ENCODE data around the gene CDADC1.

Gene CDADC1

DNA sequence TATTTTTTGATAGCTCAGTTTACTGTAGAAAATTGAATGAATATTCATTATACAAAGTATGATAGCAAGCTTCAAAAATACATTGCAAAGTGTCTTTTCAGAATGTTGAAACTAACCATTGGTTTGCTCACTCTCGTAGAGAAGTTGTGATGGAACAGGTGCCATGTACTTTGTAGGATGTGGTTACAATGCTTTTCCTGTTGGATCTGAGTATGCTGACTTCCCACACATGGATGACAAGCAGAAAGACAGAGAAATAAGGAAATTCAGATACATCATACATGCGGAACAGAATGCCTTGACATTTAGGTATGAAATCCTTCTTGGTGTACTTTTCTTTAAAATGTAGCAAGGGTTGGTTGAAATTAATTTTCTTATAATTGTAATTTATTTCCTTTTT lies 30.5 kb downstream of the CDADC1 start:
- DNase-seq (ENCODE audit: low read depth in 1 of 2, low spot score in 1 of 2): no peak
- no peak overlapping the region for H3K27ac ChIP-seq (replicated peaks)
- H3K4me3 ChIP-seq (replicated peaks; ENCODE audit: insufficient read depth, low read length): no peak overlapping the region
- TF ChIP-seq, protein P1, sequence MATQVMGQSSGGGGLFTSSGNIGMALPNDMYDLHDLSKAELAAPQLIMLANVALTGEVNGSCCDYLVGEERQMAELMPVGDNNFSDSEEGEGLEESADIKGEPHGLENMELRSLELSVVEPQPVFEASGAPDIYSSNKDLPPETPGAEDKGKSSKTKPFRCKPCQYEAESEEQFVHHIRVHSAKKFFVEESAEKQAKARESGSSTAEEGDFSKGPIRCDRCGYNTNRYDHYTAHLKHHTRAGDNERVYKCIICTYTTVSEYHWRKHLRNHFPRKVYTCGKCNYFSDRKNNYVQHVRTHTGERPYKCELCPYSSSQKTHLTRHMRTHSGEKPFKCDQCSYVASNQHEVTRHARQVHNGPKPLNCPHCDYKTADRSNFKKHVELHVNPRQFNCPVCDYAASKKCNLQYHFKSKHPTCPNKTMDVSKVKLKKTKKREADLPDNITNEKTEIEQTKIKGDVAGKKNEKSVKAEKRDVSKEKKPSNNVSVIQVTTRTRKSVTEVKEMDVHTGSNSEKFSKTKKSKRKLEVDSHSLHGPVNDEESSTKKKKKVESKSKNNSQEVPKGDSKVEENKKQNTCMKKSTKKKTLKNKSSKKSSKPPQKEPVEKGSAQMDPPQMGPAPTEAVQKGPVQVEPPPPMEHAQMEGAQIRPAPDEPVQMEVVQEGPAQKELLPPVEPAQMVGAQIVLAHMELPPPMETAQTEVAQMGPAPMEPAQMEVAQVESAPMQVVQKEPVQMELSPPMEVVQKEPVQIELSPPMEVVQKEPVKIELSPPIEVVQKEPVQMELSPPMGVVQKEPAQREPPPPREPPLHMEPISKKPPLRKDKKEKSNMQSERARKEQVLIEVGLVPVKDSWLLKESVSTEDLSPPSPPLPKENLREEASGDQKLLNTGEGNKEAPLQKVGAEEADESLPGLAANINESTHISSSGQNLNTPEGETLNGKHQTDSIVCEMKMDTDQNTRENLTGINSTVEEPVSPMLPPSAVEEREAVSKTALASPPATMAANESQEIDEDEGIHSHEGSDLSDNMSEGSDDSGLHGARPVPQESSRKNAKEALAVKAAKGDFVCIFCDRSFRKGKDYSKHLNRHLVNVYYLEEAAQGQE (IDR thresholded peaks at IDR 0.05; ENCODE audit: insufficient replicate concordance, low read depth): no peak
- TF ChIP-seq GABPA (IDR thresholded peaks at IDR 0.05; ENCODE audit: low read depth) (no peak), POLR2AphosphoS5 (IDR thresholded peaks at IDR 0.05; ENCODE audit: low read depth) (no peak), SPI1 (IDR thresholded peaks at IDR 0.05; ENCODE audit: borderline replicate concordance, low read depth) (no peak)
- TF ChIP-seq, protein P2, sequence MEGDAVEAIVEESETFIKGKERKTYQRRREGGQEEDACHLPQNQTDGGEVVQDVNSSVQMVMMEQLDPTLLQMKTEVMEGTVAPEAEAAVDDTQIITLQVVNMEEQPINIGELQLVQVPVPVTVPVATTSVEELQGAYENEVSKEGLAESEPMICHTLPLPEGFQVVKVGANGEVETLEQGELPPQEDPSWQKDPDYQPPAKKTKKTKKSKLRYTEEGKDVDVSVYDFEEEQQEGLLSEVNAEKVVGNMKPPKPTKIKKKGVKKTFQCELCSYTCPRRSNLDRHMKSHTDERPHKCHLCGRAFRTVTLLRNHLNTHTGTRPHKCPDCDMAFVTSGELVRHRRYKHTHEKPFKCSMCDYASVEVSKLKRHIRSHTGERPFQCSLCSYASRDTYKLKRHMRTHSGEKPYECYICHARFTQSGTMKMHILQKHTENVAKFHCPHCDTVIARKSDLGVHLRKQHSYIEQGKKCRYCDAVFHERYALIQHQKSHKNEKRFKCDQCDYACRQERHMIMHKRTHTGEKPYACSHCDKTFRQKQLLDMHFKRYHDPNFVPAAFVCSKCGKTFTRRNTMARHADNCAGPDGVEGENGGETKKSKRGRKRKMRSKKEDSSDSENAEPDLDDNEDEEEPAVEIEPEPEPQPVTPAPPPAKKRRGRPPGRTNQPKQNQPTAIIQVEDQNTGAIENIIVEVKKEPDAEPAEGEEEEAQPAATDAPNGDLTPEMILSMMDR (IDR thresholded peaks at IDR 0.05; ENCODE audit: insufficient read depth, low read length): no peak
- H3K27me3 ChIP-seq (ENCODE audit: insufficient read depth, poor library complexity, severe bottlenecking): no peaks in the 10 kb centered on the region

DNA sequence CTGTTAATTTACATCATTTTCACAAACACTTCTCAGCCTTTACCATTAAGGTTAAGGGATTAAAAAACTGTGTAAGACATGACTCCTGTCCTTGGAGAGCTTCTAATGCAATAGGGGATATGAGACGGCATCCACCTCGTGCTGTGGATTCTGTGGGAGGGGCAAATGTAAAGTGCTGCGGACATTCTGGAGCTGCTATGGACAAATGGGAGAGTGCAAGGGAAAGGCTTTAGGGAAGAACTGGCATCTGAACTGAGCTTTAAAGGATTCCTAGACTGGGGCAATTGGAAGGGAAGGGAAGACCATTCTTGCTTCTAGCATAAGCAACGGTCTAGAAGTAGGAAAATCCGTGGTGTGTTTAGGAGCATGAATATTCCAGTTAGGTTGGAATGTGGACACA lies 31.4 kb downstream of the CDADC1 start:
- H3K27me3 ChIP-seq (ENCODE audit: insufficient read depth, poor library complexity, severe bottlenecking): no peaks in the 10 kb centered on the region
- DNase-seq (ENCODE audit: low read depth in 1 of 2, low spot score in 1 of 2): no peak
- H3K27ac ChIP-seq (replicated peaks): no peak overlapping the region
- H3K4me3 ChIP-seq (replicated peaks; ENCODE audit: insufficient read depth, low read length): no peak overlapping the region
- TF ChIP-seq, protein P1 (IDR thresholded peaks at IDR 0.05; ENCODE audit: insufficient replicate concordance, low read depth): no peak
- TF ChIP-seq SPI1 (IDR thresholded peaks at IDR 0.05; ENCODE audit: borderline replicate concordance, low read depth) (no peak), POLR2AphosphoS5 (IDR thresholded peaks at IDR 0.05; ENCODE audit: low read depth) (no peak), GABPA (IDR thresholded peaks at IDR 0.05; ENCODE audit: low read depth) (no peak)
- TF ChIP-seq, protein P2 (IDR thresholded peaks at IDR 0.05; ENCODE audit: insufficient read depth, low read length): no peak

DNA sequence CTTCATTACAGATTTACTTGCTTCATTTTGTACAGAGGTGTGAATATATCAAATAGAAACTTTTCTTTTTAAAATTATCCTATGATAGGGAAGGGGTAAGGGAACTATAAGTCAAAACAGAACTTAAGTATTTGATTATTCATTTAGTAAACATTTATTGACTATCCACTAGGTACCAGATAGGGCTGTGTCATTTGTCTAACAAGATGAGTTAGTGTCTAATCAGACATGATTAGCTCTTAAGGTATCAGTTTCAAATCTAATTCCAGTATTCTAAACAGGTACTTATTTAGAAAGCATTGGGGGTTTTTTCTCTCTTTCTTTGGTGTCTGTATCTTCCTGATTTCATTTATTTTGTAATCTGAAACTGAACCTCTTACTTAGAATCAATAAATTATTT lies 32.2 kb downstream of the CDADC1 start:
- Histone ChIP-seq H3K4me3 (replicated peaks; ENCODE audit: insufficient read depth, low read length) (no peak overlapping the region), H3K27ac (replicated peaks) (no peak overlapping the region), H3K27me3 (ENCODE audit: insufficient read depth, poor library complexity, severe bottlenecking) (no peaks in the 10 kb centered on the region)
- no peak for TF ChIP-seq POLR2AphosphoS5 (IDR thresholded peaks at IDR 0.05; ENCODE audit: low read depth)
- TF ChIP-seq, protein P2 (IDR thresholded peaks at IDR 0.05; ENCODE audit: insufficient read depth, low read length): no peak
- TF ChIP-seq, protein P1 (IDR thresholded peaks at IDR 0.05; ENCODE audit: insufficient replicate concordance, low read depth): no peak
- TF ChIP-seq GABPA (IDR thresholded peaks at IDR 0.05; ENCODE audit: low read depth): no peak
- no peak for TF ChIP-seq SPI1 (IDR thresholded peaks at IDR 0.05; ENCODE audit: borderline replicate concordance, low read depth)
- DNase-seq (ENCODE audit: low read depth in 1 of 2, low spot score in 1 of 2): no peak
